Liver (tissue), 9 donors: Measurements from ENCODE around the gene CHPF2. TPM values are rescaled to one million over a fixed set of nuclear protein-coding genes. Genes with fewer than 3 reads are reported as not detected.

ENCODE experiments used
- DNase-seq: peaks from one replicate; pipeline ENCODE4 v3.0.0-alpha.2; 2017; ENCODE audit warnings: low spot score
- H3K27ac ChIP-seq, 2 donors: one replicate each; pipeline ENCODE4 v1.7.0; 2013; ENCODE audit warnings: inconsistent platforms in 2 of 2, low read length in 2 of 2, control low read depth in 1 of 2, low read depth in 1 of 2, mild to moderate bottlenecking in 1 of 2
- H3K27me3 ChIP-seq, 4 donors: one replicate each; pipeline versions ENCODE4 v1.6.1 to v1.7.0; 2013; ENCODE audit warnings: low read length in 3 of 4, inconsistent platforms in 1 of 4, mild to moderate bottlenecking in 1 of 4, moderate library complexity in 1 of 4; ENCODE audit not compliant: control insufficient read depth in 4 of 4, insufficient read depth in 4 of 4
- H3K36me3 ChIP-seq, 4 donors: one replicate each; pipeline versions ENCODE4 v1.6.1 to v1.7.0; 2013; ENCODE audit warnings: low read length in 3 of 4, mild to moderate bottlenecking in 3 of 4, low read depth in 1 of 4, moderate library complexity in 1 of 4; ENCODE audit not compliant: control insufficient read depth in 4 of 4, insufficient read depth in 3 of 4
- H3K4me1 ChIP-seq, 4 donors: one replicate each; pipeline versions ENCODE4 v1.6.1 to v1.7.0; 2013; ENCODE audit warnings: low read length in 3 of 4, mild to moderate bottlenecking in 3 of 4, moderate library complexity in 1 of 4; ENCODE audit not compliant: control insufficient read depth in 4 of 4, insufficient read depth in 4 of 4
- H3K4me3 ChIP-seq, 3 donors: one replicate each; pipeline versions ENCODE4 v1.6.1 to v1.7.0; 2013; ENCODE audit warnings: low read length in 3 of 3, control low read depth in 1 of 3, low read depth in 1 of 3, mild to moderate bottlenecking in 1 of 3
- H3K9ac ChIP-seq, 2 donors: one replicate each; pipeline ENCODE4 v1.7.0; 2013; ENCODE audit warnings: low read length in 2 of 2, mild to moderate bottlenecking in 2 of 2, moderate library complexity in 2 of 2, control low read depth in 1 of 2, low read depth in 1 of 2
- H3K9me3 ChIP-seq, 4 donors: one replicate each; pipeline versions ENCODE4 v1.6.1 to v1.7.0; 2013; ENCODE audit warnings: low read length in 3 of 4; ENCODE audit not compliant: control insufficient read depth in 4 of 4
- ATF3 ChIP-seq: IDR thresholded peaks from 2 replicates; pipeline ENCODE4 v1.6.1; 2016; ENCODE audit warnings: antibody characterized with exemption
- EGR1 ChIP-seq, 2 donors: IDR thresholded peaks; 2 replicates each; pipeline ENCODE4 v1.6.1; 2016 to 2018; ENCODE audit warnings: antibody characterized with exemption in 2 of 2, low read depth in 2 of 2
- FOXA1 ChIP-seq: IDR thresholded peaks from 2 replicates; pipeline ENCODE4 v1.6.1; 2016; ENCODE audit warnings: antibody characterized with exemption
- FOXA2 ChIP-seq: IDR thresholded peaks from 2 replicates; pipeline ENCODE4 v1.6.1; 2016; ENCODE audit warnings: antibody characterized with exemption
- GABPA ChIP-seq, 2 donors: IDR thresholded peaks in 1 of 2; conservative IDR thresholded peaks in 1 of 2; 2 replicates each; pipeline ENCODE4 v1.6.1; 2016; ENCODE audit warnings: antibody characterized with exemption in 2 of 2, mild to moderate bottlenecking in 1 of 2, moderate library complexity in 1 of 2
- HNF4A ChIP-seq, 2 donors: conservative IDR thresholded peaks; 2 replicates each; pipeline ENCODE4 v1.6.1; 2016; ENCODE audit warnings: antibody characterized with exemption in 2 of 2, mild to moderate bottlenecking in 2 of 2
- HNF4G ChIP-seq: IDR thresholded peaks from 2 replicates; pipeline ENCODE4 v1.6.1; 2016; ENCODE audit warnings: antibody characterized with exemption
- JUND ChIP-seq, 2 donors: IDR thresholded peaks; 2 replicates each; pipeline ENCODE4 v1.6.1; 2016; ENCODE audit warnings: antibody characterized with exemption in 2 of 2
- NR2F2 ChIP-seq: IDR thresholded peaks from 2 replicates; pipeline ENCODE4 v1.6.1; 2016; ENCODE audit warnings: antibody characterized with exemption
- RAD21 ChIP-seq, 2 donors: IDR thresholded peaks; 2 replicates each; pipeline ENCODE4 v1.6.1; 2016; ENCODE audit warnings: antibody characterized with exemption in 2 of 2, mild to moderate bottlenecking in 2 of 2
- RXRA ChIP-seq, 2 donors: IDR thresholded peaks; 2 replicates each; pipeline ENCODE4 v1.6.1; 2017 to 2018; ENCODE audit warnings: antibody characterized with exemption in 2 of 2, mild to moderate bottlenecking in 1 of 2
- SP1 ChIP-seq: IDR thresholded peaks from 2 replicates; pipeline ENCODE4 v1.6.1; 2018; ENCODE audit warnings: antibody characterized with exemption, mild to moderate bottlenecking
- TAF1 ChIP-seq: conservative IDR thresholded peaks from 2 replicates; pipeline ENCODE4 v1.6.1; 2016; ENCODE audit warnings: antibody characterized with exemption, mild to moderate bottlenecking
- YY1 ChIP-seq: IDR thresholded peaks from 2 replicates; pipeline ENCODE4 v1.6.1; 2016; ENCODE audit warnings: antibody characterized with exemption, mild to moderate bottlenecking
- WGBS: extraction: QIAGEN DNeasy Blood & Tissue Kit; methylation state at CpG from one replicate; pipeline ENCODE4 v1.1.7; 2013; 5-methylcytosine and 5-hydroxymethylcytosine counted together
- polyA plus RNA-seq, 2 donors: library from polyadenylated mRNA; stranded (reverse) in 1 of 2; unstranded in 1 of 2; fragments of 200-250 nt in 1 of 2; fragments of >200 nt in 1 of 2; fragmentation: Nextera tagmentation in 1 of 2; extraction: Ambion mirVana in 1 of 2; gene quantifications; one replicate each; pipeline versions ENCODE4 v1.2.1 to v1.2.3, GENCODE V29; 2013 to 2015
- total RNA-seq, 2 donors: library from RNA; depleted of rRNA; stranded (reverse); fragments of >200 nt; gene quantifications; one replicate each; pipeline ENCODE4 v1.2.3, GENCODE V29; 2014
- TF ChIP-seq, protein P1 (sequence below): IDR thresholded peaks from 2 replicates; pipeline ENCODE4 v1.6.1; 2016; ENCODE audit warnings: antibody characterized with exemption
- TF ChIP-seq, protein P2 (sequence below): fragments of 150-350 bp; IDR thresholded peaks from 2 replicates; pipeline ENCODE4 v1.5.1; 2017; ENCODE audit warnings: improper control_type of control experiment, low read depth, low read length; ENCODE audit not compliant: missing input control
- TF ChIP-seq, protein P3 (sequence below): IDR thresholded peaks from 2 replicates; pipeline ENCODE4 v1.6.1; 2016; ENCODE audit warnings: antibody characterized with exemption
- TF ChIP-seq, protein P4 (sequence below): IDR thresholded peaks from 2 replicates; pipeline ENCODE4 v1.6.1; 2016; ENCODE audit warnings: antibody characterized with exemption, mild to moderate bottlenecking
- donor health status: healthy.
- donor health status: healthy.
- donor health status: healthy.
- donor health status: healthy.
- donor health status: healthy.

The CHPF2 gene
- total and polyA plus RNA-seq, 4 donors = 4.1 to 19.7 (median 18.1) TPM

GRCh38 chr7:151249732-151250072 lies 17.4 kb downstream of the CHPF2 start:
- Histone ChIP-seq H3K9me3 (no peaks in the 10 kb centered on the region), H3K4me3 (no peak overlapping the region), H3K36me3 (no peaks in the 10 kb centered on the region), H3K9ac (no peak overlapping the region), H3K27ac (peak overlapping the region; percentile 63 to 73), H3K27me3 (peaks cover 0 to 10% (median 0%) of the 10 kb centered on the region in 4 donors), H3K4me1 (peaks cover 11 to 27% (median 20%) of the 10 kb centered on the region in 4 donors)
- 37% methylated on average over 5 of the region's 5 CpGs for WGBS
- DNase-seq = no peak
- TF ChIP-seq RAD21 (IDR thresholded peaks at IDR 0.05) (no peak), HNF4G (no peak), FOXA1 (no peak), SP1 (no peak), GABPA (IDR thresholded peaks at IDR 0.05 in 1 of 2, conservative IDR thresholded peaks at IDR 0.05 in 1 of 2) (no peak), TAF1 (no peak), EGR1 (IDR thresholded peaks at IDR 0.05; ENCODE audit: low read depth in 2 of 2) (no peak), JUND (IDR thresholded peaks at IDR 0.05) (no peak), RXRA (IDR thresholded peaks at IDR 0.05) (no peak), YY1 (no peak)
- TF ChIP-seq, protein P1, sequence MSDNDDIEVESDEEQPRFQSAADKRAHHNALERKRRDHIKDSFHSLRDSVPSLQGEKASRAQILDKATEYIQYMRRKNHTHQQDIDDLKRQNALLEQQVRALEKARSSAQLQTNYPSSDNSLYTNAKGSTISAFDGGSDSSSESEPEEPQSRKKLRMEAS = no peak
- TF ChIP-seq, protein P2, sequence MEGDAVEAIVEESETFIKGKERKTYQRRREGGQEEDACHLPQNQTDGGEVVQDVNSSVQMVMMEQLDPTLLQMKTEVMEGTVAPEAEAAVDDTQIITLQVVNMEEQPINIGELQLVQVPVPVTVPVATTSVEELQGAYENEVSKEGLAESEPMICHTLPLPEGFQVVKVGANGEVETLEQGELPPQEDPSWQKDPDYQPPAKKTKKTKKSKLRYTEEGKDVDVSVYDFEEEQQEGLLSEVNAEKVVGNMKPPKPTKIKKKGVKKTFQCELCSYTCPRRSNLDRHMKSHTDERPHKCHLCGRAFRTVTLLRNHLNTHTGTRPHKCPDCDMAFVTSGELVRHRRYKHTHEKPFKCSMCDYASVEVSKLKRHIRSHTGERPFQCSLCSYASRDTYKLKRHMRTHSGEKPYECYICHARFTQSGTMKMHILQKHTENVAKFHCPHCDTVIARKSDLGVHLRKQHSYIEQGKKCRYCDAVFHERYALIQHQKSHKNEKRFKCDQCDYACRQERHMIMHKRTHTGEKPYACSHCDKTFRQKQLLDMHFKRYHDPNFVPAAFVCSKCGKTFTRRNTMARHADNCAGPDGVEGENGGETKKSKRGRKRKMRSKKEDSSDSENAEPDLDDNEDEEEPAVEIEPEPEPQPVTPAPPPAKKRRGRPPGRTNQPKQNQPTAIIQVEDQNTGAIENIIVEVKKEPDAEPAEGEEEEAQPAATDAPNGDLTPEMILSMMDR = no peak

DNA sequence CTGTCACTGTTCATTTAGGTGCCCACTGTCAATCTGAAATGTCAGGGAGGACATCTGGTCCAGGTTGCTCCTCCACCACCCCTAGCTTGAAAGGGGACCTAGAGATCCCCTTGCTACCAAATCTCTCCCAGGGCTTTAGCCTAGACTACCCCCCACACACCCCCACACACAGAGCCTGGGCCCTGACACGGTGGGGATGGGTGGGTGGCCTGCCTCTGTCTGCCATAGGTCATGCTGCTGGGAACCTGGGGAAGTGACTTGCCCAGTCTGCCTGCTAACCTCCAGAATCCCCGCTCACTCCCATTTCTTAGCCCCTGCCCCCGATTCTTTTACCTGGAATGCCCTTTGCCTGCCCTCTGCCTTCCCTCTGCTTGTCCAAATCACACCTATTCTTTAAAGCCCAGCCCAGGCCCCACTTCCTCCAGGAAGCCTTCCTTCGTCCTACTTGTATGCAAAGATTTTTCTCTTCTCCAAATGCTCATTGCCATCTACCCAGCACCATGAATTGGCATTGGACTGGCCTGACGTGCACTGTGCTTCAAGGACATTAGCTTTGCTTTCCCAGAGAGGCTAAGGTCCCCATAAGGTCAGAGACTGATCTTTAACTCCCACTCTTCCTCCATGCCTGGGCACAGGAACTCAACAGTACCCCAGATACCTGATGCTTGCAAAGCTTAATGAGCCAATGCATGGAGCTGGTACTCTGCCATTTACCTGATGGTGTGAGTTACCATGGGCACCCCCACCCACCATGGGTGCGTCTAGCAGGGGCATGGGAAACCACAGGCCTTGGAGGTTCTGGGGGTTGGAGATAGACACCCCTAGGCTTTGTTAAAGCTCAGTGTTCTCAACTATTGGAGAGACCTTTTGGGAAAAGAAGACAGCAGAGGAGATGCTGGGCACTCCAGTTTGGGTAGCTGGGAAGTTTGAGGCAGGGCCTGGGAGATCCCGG lies 18.2 kb downstream of the CHPF2 start:
- peaks cover 0 to 10% (median 0%) of the 10 kb centered on the region in 4 donors for H3K27me3 ChIP-seq
- WGBS = 77% methylated on average over 7 of the region's 7 CpGs
- no peaks in the 10 kb centered on the region for H3K36me3 ChIP-seq
- no peak overlapping the region for H3K9ac ChIP-seq
- H3K27ac ChIP-seq = no peak overlapping the region
- peaks cover 11 to 24% (median 17%) of the 10 kb centered on the region in 4 donors for H3K4me1 ChIP-seq
- H3K4me3 ChIP-seq = no peak overlapping the region
- DNase-seq = no peak
- no peak for TF ChIP-seq FOXA2
- no peak for TF ChIP-seq ATF3
- no peak for TF ChIP-seq RXRA (IDR thresholded peaks at IDR 0.05)
- no peak for TF ChIP-seq YY1
- TF ChIP-seq EGR1 (IDR thresholded peaks at IDR 0.05; ENCODE audit: low read depth in 2 of 2) = no peak
- TF ChIP-seq NR2F2 = no peak
- TF ChIP-seq, protein P3, sequence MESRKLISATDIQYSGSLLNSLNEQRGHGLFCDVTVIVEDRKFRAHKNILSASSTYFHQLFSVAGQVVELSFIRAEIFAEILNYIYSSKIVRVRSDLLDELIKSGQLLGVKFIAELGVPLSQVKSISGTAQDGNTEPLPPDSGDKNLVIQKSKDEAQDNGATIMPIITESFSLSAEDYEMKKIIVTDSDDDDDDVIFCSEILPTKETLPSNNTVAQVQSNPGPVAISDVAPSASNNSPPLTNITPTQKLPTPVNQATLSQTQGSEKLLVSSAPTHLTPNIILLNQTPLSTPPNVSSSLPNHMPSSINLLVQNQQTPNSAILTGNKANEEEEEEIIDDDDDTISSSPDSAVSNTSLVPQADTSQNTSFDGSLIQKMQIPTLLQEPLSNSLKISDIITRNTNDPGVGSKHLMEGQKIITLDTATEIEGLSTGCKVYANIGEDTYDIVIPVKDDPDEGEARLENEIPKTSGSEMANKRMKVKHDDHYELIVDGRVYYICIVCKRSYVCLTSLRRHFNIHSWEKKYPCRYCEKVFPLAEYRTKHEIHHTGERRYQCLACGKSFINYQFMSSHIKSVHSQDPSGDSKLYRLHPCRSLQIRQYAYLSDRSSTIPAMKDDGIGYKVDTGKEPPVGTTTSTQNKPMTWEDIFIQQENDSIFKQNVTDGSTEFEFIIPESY = no peak
- TF ChIP-seq HNF4G = no peak
- TF ChIP-seq, protein P2 = no peak
- TF ChIP-seq TAF1 = no peak
- TF ChIP-seq, protein P4, sequence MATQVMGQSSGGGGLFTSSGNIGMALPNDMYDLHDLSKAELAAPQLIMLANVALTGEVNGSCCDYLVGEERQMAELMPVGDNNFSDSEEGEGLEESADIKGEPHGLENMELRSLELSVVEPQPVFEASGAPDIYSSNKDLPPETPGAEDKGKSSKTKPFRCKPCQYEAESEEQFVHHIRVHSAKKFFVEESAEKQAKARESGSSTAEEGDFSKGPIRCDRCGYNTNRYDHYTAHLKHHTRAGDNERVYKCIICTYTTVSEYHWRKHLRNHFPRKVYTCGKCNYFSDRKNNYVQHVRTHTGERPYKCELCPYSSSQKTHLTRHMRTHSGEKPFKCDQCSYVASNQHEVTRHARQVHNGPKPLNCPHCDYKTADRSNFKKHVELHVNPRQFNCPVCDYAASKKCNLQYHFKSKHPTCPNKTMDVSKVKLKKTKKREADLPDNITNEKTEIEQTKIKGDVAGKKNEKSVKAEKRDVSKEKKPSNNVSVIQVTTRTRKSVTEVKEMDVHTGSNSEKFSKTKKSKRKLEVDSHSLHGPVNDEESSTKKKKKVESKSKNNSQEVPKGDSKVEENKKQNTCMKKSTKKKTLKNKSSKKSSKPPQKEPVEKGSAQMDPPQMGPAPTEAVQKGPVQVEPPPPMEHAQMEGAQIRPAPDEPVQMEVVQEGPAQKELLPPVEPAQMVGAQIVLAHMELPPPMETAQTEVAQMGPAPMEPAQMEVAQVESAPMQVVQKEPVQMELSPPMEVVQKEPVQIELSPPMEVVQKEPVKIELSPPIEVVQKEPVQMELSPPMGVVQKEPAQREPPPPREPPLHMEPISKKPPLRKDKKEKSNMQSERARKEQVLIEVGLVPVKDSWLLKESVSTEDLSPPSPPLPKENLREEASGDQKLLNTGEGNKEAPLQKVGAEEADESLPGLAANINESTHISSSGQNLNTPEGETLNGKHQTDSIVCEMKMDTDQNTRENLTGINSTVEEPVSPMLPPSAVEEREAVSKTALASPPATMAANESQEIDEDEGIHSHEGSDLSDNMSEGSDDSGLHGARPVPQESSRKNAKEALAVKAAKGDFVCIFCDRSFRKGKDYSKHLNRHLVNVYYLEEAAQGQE = no peak
- no peak for TF ChIP-seq FOXA1
- no peak for TF ChIP-seq HNF4A (conservative IDR thresholded peaks at IDR 0.05)
- no peak for TF ChIP-seq JUND (IDR thresholded peaks at IDR 0.05)
- no peak for TF ChIP-seq GABPA (IDR thresholded peaks at IDR 0.05 in 1 of 2, conservative IDR thresholded peaks at IDR 0.05 in 1 of 2)
- TF ChIP-seq RAD21 (IDR thresholded peaks at IDR 0.05) = no peak
- TF ChIP-seq, protein P1 = no peak
- TF ChIP-seq SP1 = no peak
- H3K9me3 ChIP-seq = no peaks in the 10 kb centered on the region
